AG09309 (cell line): ENCODE data around the gene OPRM1.

Experiments
- DNase-seq: peaks from one replicate; pipeline ENCODE4 v3.0.0-alpha.2; 2010; ENCODE audit warnings: low read depth
- H3K4me3 ChIP-seq: 2 replicates; pipeline ENCODE4 v1.5.1; 2011; ENCODE audit warnings: mild to moderate bottlenecking, low read depth, low read length, moderate library complexity; ENCODE audit not compliant: control insufficient read depth
- CTCF ChIP-seq: IDR thresholded peaks from 2 replicates; pipeline ENCODE4 v1.5.1; 2011; ENCODE audit warnings: mild to moderate bottlenecking, low read depth, low read length, inconsistent platforms; ENCODE audit not compliant: insufficient read depth, control insufficient read depth; ENCODE audit errors: missing control alignments

The OPRM1 gene

GRCh38 chr6:154039231-154039842, at the start of gene OPRM1:
TSS of gene OPRM1 (plus strand) at chr6:154039240. CDS start at chr6:154039545, 305 bp downstream.
- no peak within 1 kb of the TSS for H3K4me3 ChIP-seq
- DNase-seq, result no peak
- no peak for TF ChIP-seq CTCF

GRCh38 chr6:153989989-153990388, 49.1 kb upstream of the OPRM1 start:
- no peak for TF ChIP-seq CTCF
- no peak overlapping the region for H3K4me3 ChIP-seq
- no peak for DNase-seq

- DNase-seq, result no peak
- no peak for TF ChIP-seq CTCF
Observed at GRCh38 chr6:153994004-153994403, 45.0 kb upstream of the OPRM1 start.

GRCh38 chr6:153994811-153995210, 44.2 kb upstream of the OPRM1 start:
- no peak overlapping the region for H3K4me3 ChIP-seq
- no peak for TF ChIP-seq CTCF
- DNase-seq, result no peak

More at GRCh38 chr6:153994004-153994403, 45.0 kb upstream of the OPRM1 start:
- H3K4me3 ChIP-seq, result no peak overlapping the region

GRCh38 chr6:153997221-153997620, 41.8 kb upstream of the OPRM1 start:
- TF ChIP-seq CTCF, result no peak
- H3K4me3 ChIP-seq, result no peak overlapping the region
- no peak for DNase-seq

- no peak for TF ChIP-seq CTCF
- no peak for DNase-seq
Observed at GRCh38 chr6:154001494-154002285, 37.4 kb upstream of the OPRM1 start.

More at GRCh38 chr6:154001494-154002285, 37.4 kb upstream of the OPRM1 start:
- H3K4me3 ChIP-seq, result no peak overlapping the region
